ENCODE measurements around the gene CTNNBL1. TPM values are rescaled to one million over a fixed set of nuclear protein-coding genes. Genes with fewer than 3 reads are reported as not detected.

Gene CTNNBL1
- total RNA-seq, 1 experiment from 2014 or later: 64.4 TPM

- TF ChIP-seq NR2C2 (CRISPR knock-in tag; IDR thresholded peaks at IDR 0.05): no peak
- TF ChIP-seq, protein P1, sequence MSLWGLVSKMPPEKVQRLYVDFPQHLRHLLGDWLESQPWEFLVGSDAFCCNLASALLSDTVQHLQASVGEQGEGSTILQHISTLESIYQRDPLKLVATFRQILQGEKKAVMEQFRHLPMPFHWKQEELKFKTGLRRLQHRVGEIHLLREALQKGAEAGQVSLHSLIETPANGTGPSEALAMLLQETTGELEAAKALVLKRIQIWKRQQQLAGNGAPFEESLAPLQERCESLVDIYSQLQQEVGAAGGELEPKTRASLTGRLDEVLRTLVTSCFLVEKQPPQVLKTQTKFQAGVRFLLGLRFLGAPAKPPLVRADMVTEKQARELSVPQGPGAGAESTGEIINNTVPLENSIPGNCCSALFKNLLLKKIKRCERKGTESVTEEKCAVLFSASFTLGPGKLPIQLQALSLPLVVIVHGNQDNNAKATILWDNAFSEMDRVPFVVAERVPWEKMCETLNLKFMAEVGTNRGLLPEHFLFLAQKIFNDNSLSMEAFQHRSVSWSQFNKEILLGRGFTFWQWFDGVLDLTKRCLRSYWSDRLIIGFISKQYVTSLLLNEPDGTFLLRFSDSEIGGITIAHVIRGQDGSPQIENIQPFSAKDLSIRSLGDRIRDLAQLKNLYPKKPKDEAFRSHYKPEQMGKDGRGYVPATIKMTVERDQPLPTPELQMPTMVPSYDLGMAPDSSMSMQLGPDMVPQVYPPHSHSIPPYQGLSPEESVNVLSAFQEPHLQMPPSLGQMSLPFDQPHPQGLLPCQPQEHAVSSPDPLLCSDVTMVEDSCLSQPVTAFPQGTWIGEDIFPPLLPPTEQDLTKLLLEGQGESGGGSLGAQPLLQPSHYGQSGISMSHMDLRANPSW (CRISPR knock-in tag; conservative IDR thresholded peaks at IDR 0.05; ENCODE audit: low read depth): no peak
- TF ChIP-seq EMX1 (CRISPR knock-in tag; IDR thresholded peaks at IDR 0.05): no peak
- TF ChIP-seq ZNF416 (CRISPR knock-in tag; IDR thresholded peaks at IDR 0.05): no peak
- TF ChIP-seq, protein P2, sequence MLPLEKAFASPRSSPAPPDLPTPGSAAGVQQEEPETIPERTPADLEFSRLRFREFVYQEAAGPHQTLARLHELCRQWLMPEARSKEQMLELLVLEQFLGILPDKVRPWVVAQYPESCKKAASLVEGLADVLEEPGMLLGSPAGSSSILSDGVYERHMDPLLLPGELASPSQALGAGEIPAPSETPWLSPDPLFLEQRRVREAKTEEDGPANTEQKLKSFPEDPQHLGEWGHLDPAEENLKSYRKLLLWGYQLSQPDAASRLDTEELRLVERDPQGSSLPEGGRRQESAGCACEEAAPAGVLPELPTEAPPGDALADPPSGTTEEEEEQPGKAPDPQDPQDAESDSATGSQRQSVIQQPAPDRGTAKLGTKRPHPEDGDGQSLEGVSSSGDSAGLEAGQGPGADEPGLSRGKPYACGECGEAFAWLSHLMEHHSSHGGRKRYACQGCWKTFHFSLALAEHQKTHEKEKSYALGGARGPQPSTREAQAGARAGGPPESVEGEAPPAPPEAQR (CRISPR knock-in tag; IDR thresholded peaks at IDR 0.05): no peak
- no peak for TF ChIP-seq ATF2 (CRISPR knock-in tag; IDR thresholded peaks at IDR 0.05; ENCODE audit: borderline replicate concordance, low read depth)
- TF ChIP-seq ATF1 (CRISPR knock-in tag; IDR thresholded peaks at IDR 0.05): no peak
- no peak for TF ChIP-seq MYBL2 (CRISPR knock-in tag; IDR thresholded peaks at IDR 0.05)
- no peak for TF ChIP-seq MXD4 (CRISPR knock-in tag; IDR thresholded peaks at IDR 0.05; ENCODE audit: borderline replicate concordance)
- no peak for TF ChIP-seq ARID4B (CRISPR knock-in tag; IDR thresholded peaks at IDR 0.05; ENCODE audit: borderline replicate concordance)
Observed at GRCh38 chr20:37839432-37839827, 145.6 kb downstream of the CTNNBL1 start (continued).

DNA sequence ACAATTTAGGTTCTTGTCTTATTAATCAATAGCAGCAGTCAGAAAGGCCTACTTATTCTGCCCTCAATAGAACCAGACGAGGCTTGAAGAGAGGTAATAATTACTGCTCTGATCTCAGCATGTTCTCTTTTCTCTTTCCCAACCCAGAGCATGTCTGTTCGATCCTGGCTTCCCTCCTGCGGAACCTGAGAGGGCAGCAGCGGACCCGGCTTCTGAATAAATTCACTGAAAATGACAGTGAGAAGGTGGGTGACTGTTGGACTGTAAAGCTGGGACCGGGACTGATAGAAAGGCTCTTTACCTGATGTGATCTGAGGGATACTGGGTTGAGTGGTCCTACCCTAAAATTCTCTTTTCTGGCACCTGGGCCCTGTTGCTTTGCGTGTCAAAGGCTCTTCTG, 146.1 kb downstream of the CTNNBL1 start:
- H3K4me1 Mint-ChIP-seq: peaks cover 12% of the 10 kb centered on the region; the same call in 1 of the 2 replicates
- H3K27ac Mint-ChIP-seq: no peak overlapping the region
- H3K36me3 Mint-ChIP-seq: peaks cover 12% of the 10 kb centered on the region
- H3K27me3 Mint-ChIP-seq (ENCODE audit: low read depth): no peaks in the 10 kb centered on the region
- DNase-seq (ENCODE audit: low spot score) (no peak), ATAC-seq (no peak)
- ChIA-PET CTCF (no interaction called here), POLR2A (no interaction called here)
- no peak overlapping the region for H3K4me3 Mint-ChIP-seq
- H3K9me3 Mint-ChIP-seq: no peaks in the 10 kb centered on the region
- TF ChIP-seq ZNF263 (CRISPR knock-in tag; IDR thresholded peaks at IDR 0.05; ENCODE audit: low read depth) (no peak), NR1H2 (CRISPR knock-in tag; IDR thresholded peaks at IDR 0.05) (no peak), NR2C2 (CRISPR knock-in tag; IDR thresholded peaks at IDR 0.05) (no peak), FOXP4 (CRISPR knock-in tag; IDR thresholded peaks at IDR 0.05) (no peak), FOXP1 (CRISPR knock-in tag; IDR thresholded peaks at IDR 0.05; ENCODE audit: borderline replicate concordance) (no peak), NR3C1 (CRISPR knock-in tag; conservative IDR thresholded peaks at IDR 0.05; ENCODE audit: low read depth) (no peak), FOXJ3 (CRISPR knock-in tag; IDR thresholded peaks at IDR 0.05; ENCODE audit: borderline replicate concordance) (no peak), ZNF396 (CRISPR knock-in tag; IDR thresholded peaks at IDR 0.05; ENCODE audit: borderline replicate concordance) (no peak), RORB (CRISPR knock-in tag; IDR thresholded peaks at IDR 0.05) (no peak), ZNF423 (CRISPR knock-in tag; IDR thresholded peaks at IDR 0.05) (no peak), ATF2 (CRISPR knock-in tag; IDR thresholded peaks at IDR 0.05; ENCODE audit: borderline replicate concordance, low read depth) (no peak)
